HFF-Myc (cell line): ENCODE results near the gene HAGH.
A peak's percentile ranks its signal among the peaks of the same experiment; 100 is the strongest.

Experiments used
- DNase-seq: peaks from one replicate; pipeline ENCODE4 v3.0.0-alpha.2; 2011; ENCODE audit warnings: low read depth; ENCODE audit errors: extremely low read depth
- H3K4me3 ChIP-seq: replicated peaks from 2 replicates; pipeline ENCODE4 v1.5.1; 2011; ENCODE audit warnings: low read depth, mild to moderate bottlenecking, control low read depth, low read length
- CTCF ChIP-seq: IDR thresholded peaks from 2 replicates; pipeline ENCODE4 v1.5.1; 2012; ENCODE audit warnings: mild to moderate bottlenecking, low read depth, low read length, control low read depth; ENCODE audit errors: missing control alignments

The HAGH gene

GRCh38 chr16:1818204-1818872, 8.3 kb downstream of the HAGH start:
- no peak for TF ChIP-seq CTCF
- no peak for DNase-seq
- H3K4me3 ChIP-seq = no peak overlapping the region

DNA sequence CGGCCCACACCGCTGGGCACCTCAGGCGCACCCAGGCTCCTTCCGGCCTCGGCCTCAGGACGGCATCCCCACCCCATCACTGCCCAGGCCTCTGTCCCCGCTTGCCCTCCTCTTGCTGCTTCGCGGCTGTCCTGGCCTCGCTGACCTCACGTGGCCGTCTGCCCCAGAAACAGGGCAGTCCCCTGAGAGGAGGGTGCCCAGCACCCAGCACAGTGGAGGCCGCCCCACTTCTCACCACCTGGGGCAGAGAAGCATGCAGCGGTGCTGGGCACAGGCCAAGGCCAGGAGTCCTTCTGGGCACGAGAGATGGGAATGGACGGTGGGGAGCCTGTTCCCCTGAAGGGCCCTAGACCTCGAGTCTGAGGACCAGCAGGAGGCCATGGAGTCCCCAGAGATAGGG, 8.9 kb downstream of the HAGH start:
- no peak for DNase-seq
- H3K4me3 ChIP-seq = no peak overlapping the region
- no peak for TF ChIP-seq CTCF

GRCh38 chr16:1817276-1817589, 9.4 kb downstream of the HAGH start:
- no peak for TF ChIP-seq CTCF
- DNase-seq = no peak
- no peak overlapping the region for H3K4me3 ChIP-seq

GRCh38 chr16:1816396-1817275, 10.0 kb downstream of the HAGH start:
- H3K4me3 ChIP-seq = no peak overlapping the region
- no peak for TF ChIP-seq CTCF
- DNase-seq = no peak

DNA sequence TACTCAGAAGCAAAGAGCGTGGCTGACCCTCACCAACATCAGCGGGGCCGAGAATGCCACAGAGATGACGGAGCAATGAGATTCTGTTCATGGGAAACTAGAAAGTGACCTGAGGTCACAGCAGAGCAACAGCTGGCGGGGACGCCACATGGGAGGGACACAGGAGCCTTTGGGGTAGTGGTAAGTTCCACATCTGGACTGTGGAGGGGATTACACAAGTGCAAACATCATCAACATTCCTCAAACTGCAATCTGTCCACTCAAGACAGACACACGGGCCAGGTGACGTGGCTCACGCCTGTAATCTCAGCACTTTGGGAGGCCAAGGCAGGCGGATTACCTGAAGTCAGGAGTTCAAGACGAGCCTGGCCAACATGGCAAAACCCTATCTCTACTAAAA, 11.2 kb downstream of the HAGH start:
- DNase-seq = no peak
- no peak for TF ChIP-seq CTCF
- H3K4me3 ChIP-seq = no peak overlapping the region

- no peak overlapping the region for H3K4me3 ChIP-seq
- no peak for DNase-seq
- peak; percentile 66 for TF ChIP-seq CTCF
Observed at GRCh38 chr16:1812732-1813163, 13.9 kb downstream of the HAGH start.
